GM19328 (cell line): Measurements from ENCODE around the gene LENG1.

Source experiments
- ATAC-seq: cut with Tn5 transposase; IDR thresholded peaks from one replicate; pipeline ENCODE4 v1.9.1; 2021; ENCODE audit warnings: mild to moderate bottlenecking, moderate library complexity; ENCODE audit not compliant: unreplicated experiment

LENG1 gene

GRCh38 chr19:54142166-54142780 lies 17.2 kb downstream of the LENG1 start:
- no peak for ATAC-seq

- no peak for ATAC-seq
Observed at GRCh38 chr19:54141356-54141755, 18.2 kb downstream of the LENG1 start.

- no peak for ATAC-seq
Observed at GRCh38 chr19:54138489-54139256, 20.8 kb downstream of the LENG1 start.

- ATAC-seq: no peak
Observed at GRCh38 chr19:54137699-54138488, 21.6 kb downstream of the LENG1 start, which contains the start of gene CNOT3. CNOT3 (plus strand) TSS chr19:54137762; CDS start chr19:54142979, 5,217 bp downstream.

- peak; percentile 76 for ATAC-seq
Observed at GRCh38 chr19:54136864-54137698, 22.4 kb downstream of the LENG1 start.

GRCh38 chr19:54136086-54136863 lies 23.2 kb downstream of the LENG1 start:
- ATAC-seq: no peak

GRCh38 chr19:54133957-54134590 lies 25.4 kb downstream of the LENG1 start:
- ATAC-seq: no peak

- ATAC-seq: no peak
Observed at GRCh38 chr19:54133312-54133956, 26.1 kb downstream of the LENG1 start.

- ATAC-seq: no peak
Observed at GRCh38 chr19:54129617-54129996, 29.9 kb downstream of the LENG1 start.

GRCh38 chr19:54128796-54129616 lies 30.5 kb downstream of the LENG1 start:
- ATAC-seq: no peak

- no peak for ATAC-seq
Observed at GRCh38 chr19:54128441-54128725, 31.1 kb downstream of the LENG1 start.

- no peak for ATAC-seq
Observed at GRCh38 chr19:54127688-54128440, 31.7 kb downstream of the LENG1 start.

GRCh38 chr19:54125713-54126112 lies 33.8 kb downstream of the LENG1 start:
- no peak for ATAC-seq

GRCh38 chr19:54124393-54124792 lies 35.1 kb downstream of the LENG1 start:
- ATAC-seq: no peak

- no peak for ATAC-seq
Observed at GRCh38 chr19:54123682-54124081, 35.8 kb downstream of the LENG1 start.

GRCh38 chr19:54121259-54121658 lies 38.3 kb downstream of the LENG1 start:
- no peak for ATAC-seq
